H1 (cell line): ENCODE results near the gene CTXN1. TPM values are rescaled to one million over a fixed set of nuclear protein-coding genes. Genes with fewer than 3 reads are reported as not detected.

Experiments
- CTCF ChIA-PET: fragments of 300-600 bp; sonication (Branson Sonifier 250); formaldehyde crosslinking; loops from one replicate; lab custom pipeline; 2021; ENCODE audit not compliant: partially characterized antibody; lab: Charles Lee
- POLR2A ChIA-PET: fragments of 300-600 bp; sonication (Branson Sonifier 250); formaldehyde crosslinking; loops from one replicate; lab custom pipeline; 2021; ENCODE audit warnings: inconsistent platforms; ENCODE audit not compliant: partially characterized antibody; lab: Charles Lee
- DNase-seq, 2 experiments: peaks; one replicate each; pipeline versions ENCODE4 v3.0.0 to v3.0.0-alpha.2; 2010 to 2022; ENCODE audit warnings: low spot score in 2 of 2, low read depth in 1 of 2, mixed read lengths in 1 of 2
- FAIRE-seq: peaks from 2 replicates; lab custom pipeline; 2011; peaks lifted over from hg19 to GRCh38; lab: Jason Lieb, UNC
- H2AFZ ChIP-seq: 2 replicates; pipeline ENCODE4 v1.8.1; 2012; ENCODE audit warnings: low read length, inconsistent platforms
- H2AK5ac ChIP-seq: 2 replicates; pipeline ENCODE4 v1.6.1; 2013; ENCODE audit warnings: low read depth, low read length
- H2BK120ac ChIP-seq: replicated peaks from 2 replicates; pipeline ENCODE3; 2013; ENCODE audit warnings: low read depth, low read length, inconsistent platforms
- H2BK12ac ChIP-seq: 2 replicates; pipeline ENCODE4 v1.6.1; 2013; ENCODE audit warnings: low read depth, low read length
- H2BK15ac ChIP-seq: 2 replicates; pipeline ENCODE4 v1.6.1; 2013; ENCODE audit warnings: low read length
- H2BK20ac ChIP-seq: 2 replicates; pipeline ENCODE4 v1.6.1; 2013; ENCODE audit warnings: low read length
- H2BK5ac ChIP-seq: 2 replicates; pipeline ENCODE4 v1.6.1; 2013; ENCODE audit warnings: low read depth, low read length
- H3K14ac ChIP-seq: 2 replicates; pipeline ENCODE4 v1.6.1; 2013; ENCODE audit warnings: inconsistent platforms; ENCODE audit not compliant: insufficient read length
- H3K18ac ChIP-seq: 2 replicates; pipeline ENCODE4 v1.6.1; 2013; ENCODE audit warnings: low read length; ENCODE audit errors: extremely low read depth
- H3K23ac ChIP-seq: 2 replicates; pipeline ENCODE4 v1.6.1; 2013; ENCODE audit warnings: inconsistent platforms; ENCODE audit not compliant: insufficient read length
- H3K23me2 ChIP-seq: 2 replicates; pipeline ENCODE4 v1.6.1; 2013; ENCODE audit warnings: low read depth, low read length
- H3K27ac ChIP-seq: 2 replicates; pipeline ENCODE4 v1.6.1; 2011; ENCODE audit warnings: low read depth, low read length, inconsistent platforms
- H3K27me3 ChIP-seq, 4 experiments: replicated peaks in 1 of 4; 1 replicate in 1 of 4; 2 replicates in 3 of 4; pipeline versions ENCODE4 v1.6.1 to v1.8.1; 2011 to 2013; ENCODE audit warnings: low read length in 3 of 4, mild to moderate bottlenecking in 3 of 4, inconsistent platforms in 2 of 4, mixed read lengths in 2 of 4, moderate library complexity in 1 of 4; ENCODE audit not compliant: control insufficient read depth in 3 of 4, insufficient read depth in 3 of 4; ENCODE audit errors: extremely low read depth in 1 of 4
- H3K36me3 ChIP-seq, 4 experiments: 2 replicates each; pipeline versions ENCODE4 v1.6.1 to v1.8.1; 2011 to 2013; ENCODE audit warnings: mild to moderate bottlenecking in 4 of 4, low read length in 3 of 4, moderate library complexity in 2 of 4, control low read depth in 1 of 4, inconsistent platforms in 1 of 4; ENCODE audit not compliant: insufficient read depth in 4 of 4, control insufficient read depth in 2 of 4
- H3K4ac ChIP-seq: replicated peaks from 2 replicates; pipeline ENCODE3; 2013; ENCODE audit warnings: low read length, low read depth, mixed read lengths, inconsistent platforms; ENCODE audit not compliant: insufficient read length
- H3K4me1 ChIP-seq, 4 experiments: replicated peaks in 1 of 4; 1 replicate in 1 of 4; 2 replicates in 3 of 4; pipeline versions ENCODE4 v1.6.1 to v1.8.1; 2011 to 2013; ENCODE audit warnings: low read length in 3 of 4, inconsistent platforms in 2 of 4, mixed read lengths in 1 of 4; ENCODE audit not compliant: insufficient read depth in 4 of 4, control insufficient read depth in 3 of 4
- H3K4me2 ChIP-seq, 2 experiments: 2 replicates each; pipeline versions ENCODE4 v1.6.1 to v1.8.1; 2011 to 2013; ENCODE audit warnings: low read depth in 2 of 2, low read length in 2 of 2, control low read depth in 1 of 2, inconsistent platforms in 1 of 2, mild to moderate bottlenecking in 1 of 2; ENCODE audit not compliant: insufficient read depth in 1 of 2
- H3K4me3 ChIP-seq, 4 experiments: fragments of 200-600, 300-600 bp in 1 of 4; sonication (generic), shearing (Covaris generic), sonication (Bioruptor Twin) in 1 of 4; 2 replicates each; pipeline versions ENCODE4 v1.5.1 to v1.8.1; 2011 to 2016; ENCODE audit warnings: low read length in 4 of 4, low read depth in 3 of 4, control low read depth in 2 of 4, inconsistent platforms in 2 of 4, mild to moderate bottlenecking in 2 of 4, mixed read lengths in 1 of 4, moderate library complexity in 1 of 4; ENCODE audit not compliant: insufficient read depth in 2 of 4; ENCODE audit errors: extremely low read depth in 1 of 4
- H3K56ac ChIP-seq: replicated peaks from 2 replicates; pipeline ENCODE3; 2013; ENCODE audit warnings: low read depth, mild to moderate bottlenecking, mixed read lengths, low read length, inconsistent platforms; ENCODE audit not compliant: insufficient read length
- H3K79me1 ChIP-seq: 2 replicates; pipeline ENCODE4 v1.6.1; 2013; ENCODE audit warnings: low read depth, low read length, control low read depth
- H3K79me2 ChIP-seq, 2 experiments: 2 replicates each; pipeline versions ENCODE4 v1.6.1 to v1.8.1; 2012 to 2013; ENCODE audit warnings: low read length in 2 of 2, mild to moderate bottlenecking in 2 of 2, inconsistent platforms in 1 of 2; ENCODE audit not compliant: insufficient read depth in 2 of 2, control insufficient read depth in 1 of 2
- H3K9ac ChIP-seq, 4 experiments: replicated peaks in 1 of 4; 1 replicate in 1 of 4; 2 replicates in 3 of 4; pipeline versions ENCODE4 v1.6.1 to v1.8.1; 2011 to 2013; ENCODE audit warnings: low read depth in 3 of 4, low read length in 3 of 4, control low read depth in 2 of 4, mild to moderate bottlenecking in 2 of 4, moderate library complexity in 2 of 4, inconsistent platforms in 1 of 4; ENCODE audit errors: extremely low read depth in 1 of 4
- H3K9me3 ChIP-seq, 2 experiments: 2 replicates each; pipeline versions ENCODE4 v1.6.1 to v1.8.1; 2012 to 2013; ENCODE audit warnings: mild to moderate bottlenecking in 2 of 2, moderate library complexity in 2 of 2, control low read depth in 1 of 2, inconsistent platforms in 1 of 2, low read depth in 1 of 2, low read length in 1 of 2, mixed read lengths in 1 of 2; ENCODE audit not compliant: insufficient read depth in 2 of 2
- H4K20me1 ChIP-seq, 2 experiments: replicated peaks in 1 of 2; 2 replicates each; pipeline versions ENCODE3 to v1.8.1; 2011 to 2013; ENCODE audit warnings: inconsistent platforms in 2 of 2, low read length in 2 of 2, mild to moderate bottlenecking in 1 of 2; ENCODE audit not compliant: insufficient read depth in 2 of 2, control insufficient read depth in 1 of 2
- H4K5ac ChIP-seq: 2 replicates; pipeline ENCODE4 v1.6.1; 2013; ENCODE audit warnings: low read length, low read depth, mixed read lengths, inconsistent platforms; ENCODE audit not compliant: insufficient read length
- H4K8ac ChIP-seq: 2 replicates; pipeline ENCODE4 v1.8.0; 2013; ENCODE audit warnings: mild to moderate bottlenecking, moderate library complexity, low read length, inconsistent platforms; ENCODE audit not compliant: insufficient read depth; ENCODE audit errors: extremely low read depth
- H4K91ac ChIP-seq: replicated peaks from 2 replicates; pipeline ENCODE3; 2013; ENCODE audit warnings: low read length, mixed read lengths, inconsistent platforms; ENCODE audit not compliant: insufficient read length
- BACH1 ChIP-seq: IDR thresholded peaks from 2 replicates; pipeline ENCODE4 v1.6.1; 2012; ENCODE audit warnings: low read length, improper control_type of control experiment
- GTF2F1 ChIP-seq: IDR thresholded peaks from 2 replicates; pipeline ENCODE4 v1.6.1; 2012; ENCODE audit warnings: low read depth, low read length, improper control_type of control experiment, borderline replicate concordance
- KDM1A ChIP-seq: fragments of 200-600, 300-600 bp; sonication (generic); IDR thresholded peaks from 2 replicates; pipeline ENCODE4 v1.7.1; 2016; ENCODE audit warnings: mild to moderate bottlenecking, low read length, borderline replicate concordance
- NRF1 ChIP-seq: IDR thresholded peaks from 2 replicates; pipeline ENCODE4 v1.6.1; 2011; ENCODE audit warnings: mild to moderate bottlenecking, low read depth, low read length, improper control_type of control experiment
- PHF8 ChIP-seq: fragments of 200-600 bp; sonication (generic); conservative IDR thresholded peaks from 2 replicates; pipeline ENCODE4 v1.7.1; 2012; ENCODE audit warnings: low read depth, mild to moderate bottlenecking, inconsistent platforms, low read length, moderate library complexity
- SIX5 ChIP-seq: IDR thresholded peaks from 2 replicates; pipeline ENCODE4 v1.6.1; 2011; ENCODE audit warnings: mild to moderate bottlenecking, low read depth, low read length
- SP4 ChIP-seq: IDR thresholded peaks from 2 replicates; pipeline ENCODE4 v1.6.1; 2012; ENCODE audit warnings: low read length, inconsistent platforms
- TAF7 ChIP-seq: optimal IDR thresholded peaks from 2 replicates; pipeline ENCODE3; 2011; ENCODE audit warnings: low read depth, mild to moderate bottlenecking, inconsistent platforms, low read length, moderate library complexity, borderline replicate concordance
- TBP ChIP-seq: IDR thresholded peaks from 2 replicates; pipeline ENCODE4 v1.6.1; 2011; ENCODE audit warnings: low read depth, low read length, improper control_type of control experiment
- WGBS, 2 experiments: shearing (Covaris generic) in 1 of 2; methylation state at CpG; one replicate each; pipeline versions ENCODE4 v1.1.6 to v1.1.7; 2013 to 2015; ENCODE audit warnings: low lambda C conversion rate in 2 of 2, mixed read lengths in 2 of 2, inconsistent platforms in 1 of 2, low coverage in 1 of 2, missing lambda C conversion rate in 1 of 2; ENCODE audit not compliant: insufficient replicate concordance in 2 of 2, insufficient coverage in 1 of 2, insufficient read length in 1 of 2; ENCODE audit errors: extremely low coverage in 1 of 2, missing lambda C conversion rate in 1 of 2; 5-methylcytosine and 5-hydroxymethylcytosine counted together
- polyA plus RNA-seq, 7 experiments: library from polyadenylated mRNA; depleted of rRNA in 3 of 7; stranded (reverse) in 5 of 7; unstranded in 2 of 7; fragments of >200 nt in 5 of 7; fragments of 200-250 nt in 2 of 7; gene quantifications; 1 replicate in 5 of 7; 2 replicates in 1 of 7; 4 replicates in 1 of 7; pipeline versions ENCODE4 v1.2.1 to v1.2.3, GENCODE V29; 2011 to 2013; ENCODE audit warnings: missing spikeins in 2 of 7, mixed read lengths in 2 of 7
- total RNA-seq: library from RNA; stranded (reverse); fragmentation: NEBNext Ultra II Directional; extraction: Animal tissue kit (Norgen Biotek cat#: 25700); gene quantifications from 2 replicates; pipeline ENCODE4 v1.2.1, GENCODE V29; 2021
- TF ChIP-seq, protein P1 (sequence below): IDR thresholded peaks from 2 replicates; pipeline ENCODE4 v1.6.1; 2012; ENCODE audit warnings: inconsistent platforms
- TF ChIP-seq, protein P2 (sequence below): IDR thresholded peaks from 2 replicates; pipeline ENCODE4 v1.6.1; 2012; ENCODE audit warnings: inconsistent platforms

The CTXN1 gene
- total and polyA plus RNA-seq, 2 of the 8 experiments (the other 6 are each of a cell fraction or from before 2014, with no cell fraction given) = 16.4 to 58.0 TPM

DNA sequence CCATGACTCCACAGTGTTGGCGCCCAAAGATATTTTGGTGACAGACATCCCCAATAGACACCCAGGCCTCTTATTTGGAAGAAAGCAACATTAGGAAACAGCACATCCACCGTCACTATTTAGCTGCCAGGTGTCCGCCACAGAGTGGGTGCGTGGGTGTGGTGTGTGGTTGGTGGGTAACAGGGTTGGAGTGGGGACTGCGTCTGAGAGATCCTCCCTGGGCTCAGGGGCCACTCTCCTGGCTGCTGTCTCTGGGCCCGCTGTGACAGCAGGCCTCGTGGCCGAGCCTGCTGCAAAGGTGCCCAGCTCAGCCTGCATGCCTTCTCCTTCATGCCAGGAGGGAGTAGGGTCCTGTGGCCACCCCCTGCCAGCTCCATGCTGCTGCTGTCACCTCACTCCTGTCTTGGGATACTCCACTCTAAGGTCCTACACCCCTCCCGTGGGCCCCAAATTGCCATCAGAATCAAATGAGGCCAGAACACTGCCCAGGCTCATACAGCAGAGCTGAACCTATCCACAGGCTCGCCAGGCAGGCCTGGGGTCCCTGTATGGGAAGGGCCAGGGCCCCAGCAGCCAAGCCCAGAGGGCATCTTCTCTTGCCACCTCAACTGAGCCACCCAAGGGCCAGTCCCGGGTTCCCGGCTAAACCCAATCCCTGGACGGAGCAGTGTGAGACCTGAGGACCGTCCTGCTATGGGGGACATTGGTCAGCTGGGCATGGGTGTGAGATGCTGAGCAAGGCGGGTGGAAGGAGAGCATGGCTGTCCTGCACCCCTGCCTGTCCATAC lies 42.3 kb upstream of the CTXN1 start:
- FAIRE-seq (no peak), DNase-seq (no peak)
- Histone ChIP-seq H3K36me3 (peaks cover 24 to 53% (median 53%) of the 10 kb centered on the region in 4 experiments), H4K20me1 (peaks cover 7 to 25% of the 10 kb centered on the region in 2 experiments), H3K56ac (no peak overlapping the region), H4K91ac (no peak overlapping the region), H3K4ac (no peak overlapping the region), H3K23ac (no peak overlapping the region), H3K23me2 (no peaks in the 10 kb centered on the region), H3K14ac (no peak overlapping the region), H2AK5ac (no peak overlapping the region), H3K27me3 (no peaks in the 10 kb centered on the region), H3K79me2 (peaks cover 0 to 3% of the 10 kb centered on the region in 2 experiments; a peak in 1 of 4 replicates), H2BK20ac (no peak overlapping the region), H2BK12ac (no peak overlapping the region), H2AFZ (no peak overlapping the region), H3K27ac (0 out of 2 replicates have a peak overlapping the region, but pooled peaks have one; percentile 41), H3K18ac (no peak overlapping the region; the same call in 1 of the 2 replicates), H3K9ac (0 out of 7 replicates have a peak overlapping the region, but pooled peaks of 1 of the 4 experiments have one; percentile 40), H2BK5ac (peak overlapping the region; percentile 28; the same call in 1 of the 2 replicates), H4K8ac (peak overlapping the region; percentile 85), H3K4me3 (no peak overlapping the region), H2BK15ac (no peak overlapping the region), H3K9me3 (no peaks in the 10 kb centered on the region), H3K4me2 (no peak overlapping the region), H3K79me1 (no peaks in the 10 kb centered on the region; the same call in none of the 2 replicates), H4K5ac (no peak overlapping the region), H3K4me1 (peaks cover 0 to 10% (median 9%) of the 10 kb centered on the region in 4 experiments; a peak in 6 of 7 replicates), H2BK120ac (no peak overlapping the region)
- POLR2A ChIA-PET = interaction anchor here (1.7 to 6.2 kb wide), 4 partner anchors 8 to 42 kb away, joined by 4 to 55 read pairs (median 7); partner anchors contain the start of genes CTXN1 and TIMM44
- WGBS, 2 experiments = 92% methylated on average over 15 of the region's 15 CpGs; no CpG with 5 or more reads in 1 of the 2 experiments
- CTCF ChIA-PET = interaction anchor here (0.7 to 4.9 kb wide), 4 partner anchors 24 to 300 kb away, joined by 3 to 36 read pairs (median 3); partner anchors contain the start of gene TIMM44
- TF ChIP-seq KDM1A (no peak), TAF7 (no peak), PHF8 (no peak), BACH1 (no peak), NRF1 (no peak), SIX5 (no peak), GTF2F1 (no peak), SP4 (no peak), TBP (no peak)
- TF ChIP-seq, protein P1, sequence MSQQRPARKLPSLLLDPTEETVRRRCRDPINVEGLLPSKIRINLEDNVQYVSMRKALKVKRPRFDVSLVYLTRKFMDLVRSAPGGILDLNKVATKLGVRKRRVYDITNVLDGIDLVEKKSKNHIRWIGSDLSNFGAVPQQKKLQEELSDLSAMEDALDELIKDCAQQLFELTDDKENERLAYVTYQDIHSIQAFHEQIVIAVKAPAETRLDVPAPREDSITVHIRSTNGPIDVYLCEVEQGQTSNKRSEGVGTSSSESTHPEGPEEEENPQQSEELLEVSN = no peak
- TF ChIP-seq, protein P2, sequence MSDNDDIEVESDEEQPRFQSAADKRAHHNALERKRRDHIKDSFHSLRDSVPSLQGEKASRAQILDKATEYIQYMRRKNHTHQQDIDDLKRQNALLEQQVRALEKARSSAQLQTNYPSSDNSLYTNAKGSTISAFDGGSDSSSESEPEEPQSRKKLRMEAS = no peak
